ENCODE measurements around the gene ADAMTSL4. TPM values are rescaled to one million over a fixed set of nuclear protein-coding genes. Genes with fewer than 3 reads are reported as not detected.

Gene ADAMTSL4
- total and polyA plus RNA-seq, 9 of the 15 experiments (the other 6 are each of a cell fraction or from before 2014, with no cell fraction given): 12.7 to 212 (median 35.6) TPM

DNA sequence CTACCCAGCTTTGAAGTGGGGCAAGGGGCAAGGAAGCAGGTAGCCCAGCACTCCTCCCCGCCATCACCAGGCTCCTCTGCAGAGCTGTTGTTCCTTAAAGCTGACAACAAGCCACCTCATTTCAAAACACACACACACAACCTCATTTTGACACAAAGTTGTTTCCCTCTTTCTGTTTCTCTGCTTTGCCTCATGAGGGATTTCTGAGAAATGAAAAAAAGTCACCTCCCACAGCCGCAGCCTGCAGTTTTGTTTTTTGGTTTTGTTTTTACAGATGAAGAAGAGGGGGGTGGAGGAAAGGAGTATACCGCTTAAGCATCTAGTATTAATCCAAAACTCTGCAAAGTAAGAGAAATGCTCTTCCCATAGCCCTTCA, 18.1 kb downstream of the ADAMTSL4 start (continued):
- TF ChIP-seq, protein P1, sequence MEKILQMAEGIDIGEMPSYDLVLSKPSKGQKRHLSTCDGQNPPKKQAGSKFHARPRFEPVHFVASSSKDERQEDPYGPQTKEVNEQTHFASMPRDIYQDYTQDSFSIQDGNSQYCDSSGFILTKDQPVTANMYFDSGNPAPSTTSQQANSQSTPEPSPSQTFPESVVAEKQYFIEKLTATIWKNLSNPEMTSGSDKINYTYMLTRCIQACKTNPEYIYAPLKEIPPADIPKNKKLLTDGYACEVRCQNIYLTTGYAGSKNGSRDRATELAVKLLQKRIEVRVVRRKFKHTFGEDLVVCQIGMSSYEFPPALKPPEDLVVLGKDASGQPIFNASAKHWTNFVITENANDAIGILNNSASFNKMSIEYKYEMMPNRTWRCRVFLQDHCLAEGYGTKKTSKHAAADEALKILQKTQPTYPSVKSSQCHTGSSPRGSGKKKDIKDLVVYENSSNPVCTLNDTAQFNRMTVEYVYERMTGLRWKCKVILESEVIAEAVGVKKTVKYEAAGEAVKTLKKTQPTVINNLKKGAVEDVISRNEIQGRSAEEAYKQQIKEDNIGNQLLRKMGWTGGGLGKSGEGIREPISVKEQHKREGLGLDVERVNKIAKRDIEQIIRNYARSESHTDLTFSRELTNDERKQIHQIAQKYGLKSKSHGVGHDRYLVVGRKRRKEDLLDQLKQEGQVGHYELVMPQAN (IDR thresholded peaks at IDR 0.05; ENCODE audit: borderline replicate concordance): no peak
- TF ChIP-seq TCF3 (CRISPR knock-in tag; IDR thresholded peaks at IDR 0.05) (no peak), TSC22D4 (tag; IDR thresholded peaks at IDR 0.05) (no peak), PTRF (tag; IDR thresholded peaks at IDR 0.05) (no peak), MYBL2 (IDR thresholded peaks at IDR 0.05; ENCODE audit: low read depth) (no peak), MYBL2 (CRISPR knock-in tag; IDR thresholded peaks at IDR 0.05; ENCODE audit: borderline replicate concordance) (no peak), SMARCB1 (IDR thresholded peaks at IDR 0.05; ENCODE audit: insufficient read length, low read depth) (no peak), JUND (IDR thresholded peaks at IDR 0.05; ENCODE audit: borderline replicate concordance, low read depth, low read length) (no peak), JUND (tag; IDR thresholded peaks at IDR 0.05; ENCODE audit: borderline replicate concordance, low read depth, low read length) (no peak), ZNF124 (CRISPR knock-in tag; IDR thresholded peaks at IDR 0.05) (no peak), NFRKB (IDR thresholded peaks at IDR 0.05; ENCODE audit: low read depth) (no peak), ZFP36 (IDR thresholded peaks at IDR 0.05; ENCODE audit: low read depth, low read length, partially characterized antibody) (no peak)
- TF ChIP-seq, protein P2, sequence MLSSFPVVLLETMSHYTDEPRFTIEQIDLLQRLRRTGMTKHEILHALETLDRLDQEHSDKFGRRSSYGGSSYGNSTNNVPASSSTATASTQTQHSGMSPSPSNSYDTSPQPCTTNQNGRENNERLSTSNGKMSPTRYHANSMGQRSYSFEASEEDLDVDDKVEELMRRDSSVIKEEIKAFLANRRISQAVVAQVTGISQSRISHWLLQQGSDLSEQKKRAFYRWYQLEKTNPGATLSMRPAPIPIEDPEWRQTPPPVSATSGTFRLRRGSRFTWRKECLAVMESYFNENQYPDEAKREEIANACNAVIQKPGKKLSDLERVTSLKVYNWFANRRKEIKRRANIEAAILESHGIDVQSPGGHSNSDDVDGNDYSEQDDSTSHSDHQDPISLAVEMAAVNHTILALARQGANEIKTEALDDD (IDR thresholded peaks at IDR 0.05): no peak
- TF ChIP-seq, protein P3, sequence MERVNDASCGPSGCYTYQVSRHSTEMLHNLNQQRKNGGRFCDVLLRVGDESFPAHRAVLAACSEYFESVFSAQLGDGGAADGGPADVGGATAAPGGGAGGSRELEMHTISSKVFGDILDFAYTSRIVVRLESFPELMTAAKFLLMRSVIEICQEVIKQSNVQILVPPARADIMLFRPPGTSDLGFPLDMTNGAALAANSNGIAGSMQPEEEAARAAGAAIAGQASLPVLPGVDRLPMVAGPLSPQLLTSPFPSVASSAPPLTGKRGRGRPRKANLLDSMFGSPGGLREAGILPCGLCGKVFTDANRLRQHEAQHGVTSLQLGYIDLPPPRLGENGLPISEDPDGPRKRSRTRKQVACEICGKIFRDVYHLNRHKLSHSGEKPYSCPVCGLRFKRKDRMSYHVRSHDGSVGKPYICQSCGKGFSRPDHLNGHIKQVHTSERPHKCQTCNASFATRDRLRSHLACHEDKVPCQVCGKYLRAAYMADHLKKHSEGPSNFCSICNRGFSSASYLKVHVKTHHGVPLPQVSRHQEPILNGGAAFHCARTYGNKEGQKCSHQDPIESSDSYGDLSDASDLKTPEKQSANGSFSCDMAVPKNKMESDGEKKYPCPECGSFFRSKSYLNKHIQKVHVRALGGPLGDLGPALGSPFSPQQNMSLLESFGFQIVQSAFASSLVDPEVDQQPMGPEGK (CRISPR knock-in tag; IDR thresholded peaks at IDR 0.05; ENCODE audit: borderline replicate concordance): no peak
- TF ChIP-seq, protein P4, sequence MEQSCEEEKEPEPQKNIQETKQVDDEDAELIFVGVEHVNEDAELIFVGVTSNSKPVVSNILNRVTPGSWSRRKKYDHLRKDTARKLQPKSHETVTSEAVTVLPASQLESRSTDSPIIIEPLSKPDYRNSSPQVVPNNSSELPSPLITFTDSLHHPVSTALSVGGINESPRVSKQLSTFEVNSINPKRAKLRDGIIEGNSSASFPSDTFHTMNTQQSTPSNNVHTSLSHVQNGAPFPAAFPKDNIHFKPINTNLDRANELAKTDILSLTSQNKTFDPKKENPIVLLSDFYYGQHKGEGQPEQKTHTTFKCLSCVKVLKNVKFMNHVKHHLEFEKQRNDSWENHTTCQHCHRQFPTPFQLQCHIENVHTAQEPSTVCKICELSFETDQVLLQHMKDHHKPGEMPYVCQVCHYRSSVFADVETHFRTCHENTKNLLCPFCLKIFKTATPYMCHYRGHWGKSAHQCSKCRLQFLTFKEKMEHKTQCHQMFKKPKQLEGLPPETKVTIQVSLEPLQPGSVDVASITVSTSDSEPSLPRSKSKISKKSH (CRISPR knock-in tag; IDR thresholded peaks at IDR 0.05): no peak
- TF ChIP-seq, protein P5, sequence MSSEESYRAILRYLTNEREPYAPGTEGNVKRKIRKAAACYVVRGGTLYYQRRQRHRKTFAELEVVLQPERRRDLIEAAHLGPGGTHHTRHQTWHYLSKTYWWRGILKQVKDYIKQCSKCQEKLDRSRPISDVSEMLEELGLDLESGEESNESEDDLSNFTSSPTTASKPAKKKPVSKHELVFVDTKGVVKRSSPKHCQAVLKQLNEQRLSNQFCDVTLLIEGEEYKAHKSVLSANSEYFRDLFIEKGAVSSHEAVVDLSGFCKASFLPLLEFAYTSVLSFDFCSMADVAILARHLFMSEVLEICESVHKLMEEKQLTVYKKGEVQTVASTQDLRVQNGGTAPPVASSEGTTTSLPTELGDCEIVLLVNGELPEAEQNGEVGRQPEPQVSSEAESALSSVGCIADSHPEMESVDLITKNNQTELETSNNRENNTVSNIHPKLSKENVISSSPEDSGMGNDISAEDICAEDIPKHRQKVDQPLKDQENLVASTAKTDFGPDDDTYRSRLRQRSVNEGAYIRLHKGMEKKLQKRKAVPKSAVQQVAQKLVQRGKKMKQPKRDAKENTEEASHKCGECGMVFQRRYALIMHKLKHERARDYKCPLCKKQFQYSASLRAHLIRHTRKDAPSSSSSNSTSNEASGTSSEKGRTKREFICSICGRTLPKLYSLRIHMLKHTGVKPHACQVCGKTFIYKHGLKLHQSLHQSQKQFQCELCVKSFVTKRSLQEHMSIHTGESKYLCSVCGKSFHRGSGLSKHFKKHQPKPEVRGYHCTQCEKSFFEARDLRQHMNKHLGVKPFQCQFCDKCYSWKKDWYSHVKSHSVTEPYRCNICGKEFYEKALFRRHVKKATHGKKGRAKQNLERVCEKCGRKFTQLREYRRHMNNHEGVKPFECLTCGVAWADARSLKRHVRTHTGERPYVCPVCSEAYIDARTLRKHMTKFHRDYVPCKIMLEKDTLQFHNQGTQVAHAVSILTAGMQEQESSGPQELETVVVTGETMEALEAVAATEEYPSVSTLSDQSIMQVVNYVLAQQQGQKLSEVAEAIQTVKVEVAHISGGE (CRISPR knock-in tag; IDR thresholded peaks at IDR 0.05): no peak
- TF ChIP-seq, protein P6, sequence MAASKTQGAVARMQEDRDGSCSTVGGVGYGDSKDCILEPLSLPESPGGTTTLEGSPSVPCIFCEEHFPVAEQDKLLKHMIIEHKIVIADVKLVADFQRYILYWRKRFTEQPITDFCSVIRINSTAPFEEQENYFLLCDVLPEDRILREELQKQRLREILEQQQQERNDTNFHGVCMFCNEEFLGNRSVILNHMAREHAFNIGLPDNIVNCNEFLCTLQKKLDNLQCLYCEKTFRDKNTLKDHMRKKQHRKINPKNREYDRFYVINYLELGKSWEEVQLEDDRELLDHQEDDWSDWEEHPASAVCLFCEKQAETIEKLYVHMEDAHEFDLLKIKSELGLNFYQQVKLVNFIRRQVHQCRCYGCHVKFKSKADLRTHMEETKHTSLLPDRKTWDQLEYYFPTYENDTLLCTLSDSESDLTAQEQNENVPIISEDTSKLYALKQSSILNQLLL (CRISPR knock-in tag; IDR thresholded peaks at IDR 0.05; ENCODE audit: borderline replicate concordance): no peak

Measured in K562 (cell line).